H9 (cell line): Measurements from ENCODE around the gene XPO1. TPM values are rescaled to one million over a fixed set of nuclear protein-coding genes. Genes with fewer than 3 reads are reported as not detected.

ENCODE experiments used
- DNase-seq: peaks from one replicate; pipeline ENCODE4 v3.0.0-alpha.2; 2017
- H2AFZ ChIP-seq: one replicate; pipeline ENCODE4 v1.6.1; 2013; ENCODE audit warnings: mild to moderate bottlenecking, low read length, control low read depth, moderate library complexity
- H2AK5ac ChIP-seq: 2 replicates; pipeline ENCODE4 v1.6.1; 2013; ENCODE audit warnings: low read length, control low read depth, mixed read lengths; ENCODE audit not compliant: insufficient read length
- H2BK120ac ChIP-seq: one replicate; pipeline ENCODE4 v1.6.1; 2013; ENCODE audit warnings: low read depth, mild to moderate bottlenecking, low read length, control low read depth, inconsistent platforms; ENCODE audit not compliant: poor library complexity, severe bottlenecking
- H2BK12ac ChIP-seq: 2 replicates; pipeline ENCODE4 v1.6.1; 2013; ENCODE audit warnings: low read length, control low read depth, mixed read lengths, low read depth; ENCODE audit not compliant: insufficient read length
- H2BK15ac ChIP-seq: 2 replicates; pipeline ENCODE4 v1.6.1; 2013; ENCODE audit warnings: low read depth, low read length, control low read depth
- H2BK20ac ChIP-seq: one replicate; pipeline ENCODE4 v1.6.1; 2013; ENCODE audit warnings: low read depth, mild to moderate bottlenecking, low read length, control low read depth, inconsistent platforms; ENCODE audit not compliant: poor library complexity, severe bottlenecking
- H2BK5ac ChIP-seq: 2 replicates; pipeline ENCODE4 v1.6.1; 2013; ENCODE audit warnings: low read length, control low read depth, mixed read lengths; ENCODE audit not compliant: insufficient read length
- H3K14ac ChIP-seq: 2 replicates; pipeline ENCODE4 v1.6.1; 2013; ENCODE audit warnings: low read length, control low read depth; ENCODE audit not compliant: insufficient read depth
- H3K18ac ChIP-seq: 2 replicates; pipeline ENCODE4 v1.6.1; 2013; ENCODE audit warnings: low read depth, mild to moderate bottlenecking, mixed read lengths, low read length, control low read depth; ENCODE audit not compliant: insufficient read length
- H3K23ac ChIP-seq: 2 replicates; pipeline ENCODE4 v1.6.1; 2013; ENCODE audit warnings: low read length, control low read depth, mixed read lengths, low read depth; ENCODE audit not compliant: insufficient read length
- H3K23me2 ChIP-seq: 2 replicates; pipeline ENCODE4 v1.6.1; 2013; ENCODE audit warnings: low read depth, mild to moderate bottlenecking, mixed read lengths, low read length, control low read depth; ENCODE audit not compliant: insufficient read length, poor library complexity, severe bottlenecking
- H3K27ac ChIP-seq: 2 replicates; pipeline ENCODE4 v1.5.1; 2013; ENCODE audit warnings: low read length, control low read depth, mixed read lengths, low read depth; ENCODE audit not compliant: insufficient read length
- H3K27me3 ChIP-seq: 2 replicates; pipeline ENCODE4 v1.6.1; 2013; ENCODE audit warnings: low read length, control low read depth, inconsistent platforms; ENCODE audit not compliant: insufficient read depth
- H3K4ac ChIP-seq: 2 replicates; pipeline ENCODE4 v1.6.1; 2013; ENCODE audit warnings: low read depth, mild to moderate bottlenecking, control low read depth, inconsistent platforms, low read length, moderate library complexity
- H3K4me1 ChIP-seq: 2 replicates; pipeline ENCODE4 v1.6.1; 2013; ENCODE audit warnings: low read length, control low read depth, inconsistent platforms; ENCODE audit not compliant: insufficient read depth
- H3K4me2 ChIP-seq: 2 replicates; pipeline ENCODE4 v1.6.1; 2013; ENCODE audit warnings: low read length, control low read depth, mixed read lengths; ENCODE audit not compliant: insufficient read length, insufficient read depth
- H3K56ac ChIP-seq: 2 replicates; pipeline ENCODE4 v1.6.1; 2013; ENCODE audit warnings: low read depth, mild to moderate bottlenecking, mixed read lengths, low read length, control low read depth; ENCODE audit not compliant: insufficient read length
- H3K79me1 ChIP-seq: 2 replicates; pipeline ENCODE4 v1.6.1; 2013; ENCODE audit warnings: low read depth, mild to moderate bottlenecking, moderate library complexity, low read length, control low read depth, inconsistent platforms; ENCODE audit not compliant: insufficient read depth, poor library complexity, severe bottlenecking
- H3K79me2 ChIP-seq: 2 replicates; pipeline ENCODE4 v1.6.1; 2013; ENCODE audit warnings: low read length, control low read depth, inconsistent platforms; ENCODE audit not compliant: insufficient read depth
- H3K9ac ChIP-seq: 2 replicates; pipeline ENCODE4 v1.6.1; 2013; ENCODE audit warnings: low read length, control low read depth, mixed read lengths; ENCODE audit not compliant: insufficient read length; ENCODE audit errors: extremely low read depth
- H3K9me3 ChIP-seq: one replicate; pipeline ENCODE4 v1.6.1; 2013; ENCODE audit warnings: low read depth, low read length, inconsistent platforms; ENCODE audit not compliant: control insufficient read depth
- H3T11ph ChIP-seq: one replicate; pipeline ENCODE4 v1.6.1; 2013; ENCODE audit warnings: mild to moderate bottlenecking, low read length, control low read depth, inconsistent platforms
- H4K20me1 ChIP-seq: one replicate; pipeline ENCODE4 v1.6.1; 2013; ENCODE audit not compliant: control insufficient read depth, insufficient read length, insufficient read depth
- H4K5ac ChIP-seq: 2 replicates; pipeline ENCODE4 v1.6.1; 2013; ENCODE audit warnings: low read depth, mild to moderate bottlenecking, mixed read lengths, low read length, control low read depth; ENCODE audit not compliant: insufficient read length
- H4K8ac ChIP-seq: replicated peaks from 2 replicates; pipeline ENCODE4 v1.6.1; 2013; ENCODE audit warnings: low read length, control low read depth, mixed read lengths, low read depth; ENCODE audit not compliant: insufficient read length
- H4K91ac ChIP-seq: 2 replicates; pipeline ENCODE4 v1.6.1; 2013; ENCODE audit warnings: low read depth, mild to moderate bottlenecking, moderate library complexity, mixed read lengths, low read length, control low read depth; ENCODE audit not compliant: insufficient read length
- H3K27ac Mint-ChIP-seq, 3 experiments: 2 replicates in 2 of 3; 3 replicates in 1 of 3; pipeline ENCODE4 v1.8.0; 2020 to 2021; ENCODE audit warnings: mixed read lengths in 3 of 3, mild to moderate bottlenecking in 1 of 3, moderate library complexity in 1 of 3
- H3K27me3 Mint-ChIP-seq: 2 replicates; pipeline ENCODE4 v1.8.0; 2021; ENCODE audit warnings: low read depth, mild to moderate bottlenecking, moderate library complexity, mixed read lengths
- H3K36me3 Mint-ChIP-seq, 3 experiments: 2 replicates in 2 of 3; 3 replicates in 1 of 3; pipeline ENCODE4 v1.8.0; 2020 to 2021; ENCODE audit warnings: low read depth in 3 of 3, mixed read lengths in 3 of 3; ENCODE audit not compliant: insufficient read depth in 1 of 3
- H3K4me1 Mint-ChIP-seq, 2 experiments: 2 replicates each; pipeline ENCODE4 v1.8.0; 2020; ENCODE audit warnings: mixed read lengths in 2 of 2
- H3K4me3 Mint-ChIP-seq, 2 experiments: 2 replicates in 1 of 2; 3 replicates in 1 of 2; pipeline ENCODE4 v1.8.0; 2020 to 2021; ENCODE audit warnings: mild to moderate bottlenecking in 2 of 2, mixed read lengths in 2 of 2, moderate library complexity in 1 of 2
- H3K9me3 Mint-ChIP-seq, 2 experiments: 2 replicates in 1 of 2; 3 replicates in 1 of 2; pipeline ENCODE4 v1.8.0; 2020; ENCODE audit warnings: mild to moderate bottlenecking in 2 of 2, mixed read lengths in 2 of 2, moderate library complexity in 1 of 2
- CTCF ChIP-seq: fragments of 200-600 bp; sonication (generic); conservative IDR thresholded peaks from 3 replicates; pipeline ENCODE4 v1.8.0; 2021; ENCODE audit warnings: antibody characterized with exemption, mild to moderate bottlenecking
- WGBS: extraction: QIAGEN DNeasy Blood & Tissue Kit; methylation state at CpG from one replicate; pipeline ENCODE4 v1.1.7; 2013; ENCODE audit warnings: missing lambda C conversion rate, low lambda C conversion rate, mixed read lengths; ENCODE audit not compliant: insufficient read length; ENCODE audit errors: extremely low coverage; 5-methylcytosine and 5-hydroxymethylcytosine counted together
- total RNA-seq: library from RNA; stranded (reverse); gene quantifications from 2 replicates; pipeline ENCODE4 v1.2.1, GENCODE V29; 2021

The XPO1 gene
- total RNA-seq, 1 experiment from 2014 or later = 320 TPM

- no peak overlapping the region for H3K4ac ChIP-seq
- no peak overlapping the region for H2BK120ac ChIP-seq
- peaks cover 29 to 30% of the 10 kb centered on the region in 2 experiments for H3K4me1 Mint-ChIP-seq
- H3K27ac ChIP-seq = no peak overlapping the region
- H2BK12ac ChIP-seq = no peak overlapping the region
- no peaks in the 10 kb centered on the region for H3K23me2 ChIP-seq
- H3K18ac ChIP-seq = no peak overlapping the region
- H3K9ac ChIP-seq = no peak overlapping the region
- H3K23ac ChIP-seq = no peak overlapping the region
- no peak overlapping the region for H3K4me2 ChIP-seq
- no peak overlapping the region for H3T11ph ChIP-seq
- no peak overlapping the region for H3K4me3 Mint-ChIP-seq
- no peaks in the 10 kb centered on the region for H3K9me3 ChIP-seq
- no peak overlapping the region for H2BK15ac ChIP-seq
- H3K79me1 ChIP-seq = peaks cover 4% of the 10 kb centered on the region
- peaks cover 4 to 7% (median 5%) of the 10 kb centered on the region in 3 experiments for H3K36me3 Mint-ChIP-seq
- no peaks in the 10 kb centered on the region for H3K27me3 ChIP-seq
- H3K56ac ChIP-seq = no peak overlapping the region
- H2BK5ac ChIP-seq = no peak overlapping the region
- no CpG with 5 or more reads among the region's 3 CpGs for WGBS
- no peak overlapping the region for H4K91ac ChIP-seq
- H4K20me1 ChIP-seq = no peaks in the 10 kb centered on the region
- H4K5ac ChIP-seq = no peak overlapping the region
- no peak overlapping the region for H4K8ac ChIP-seq
- H2BK20ac ChIP-seq = no peak overlapping the region
- TF ChIP-seq CTCF = no peak
- H2AK5ac ChIP-seq = no peak overlapping the region
- no peak overlapping the region for H3K14ac ChIP-seq
- H3K4me1 ChIP-seq = peaks cover 4% of the 10 kb centered on the region; the same call in 1 of the 2 replicates
- no peak overlapping the region for H2AFZ ChIP-seq
- peak overlapping the region in 1 of 3 experiments; percentile 64; a peak in 1 of 7 replicates for H3K27ac Mint-ChIP-seq
- H3K79me2 ChIP-seq = peaks cover 50% of the 10 kb centered on the region
- no peak for DNase-seq
- no peaks in the 10 kb centered on the region for H3K27me3 Mint-ChIP-seq
- H3K9me3 Mint-ChIP-seq = peaks cover 4 to 5% of the 10 kb centered on the region in 2 experiments; a peak in 4 of 5 replicates
Measured at GRCh38 chr2:61432990-61433389, 105.2 kb downstream of the XPO1 start.
